Liver (tissue), 3 donors: ENCODE results near the gene NDUFB11.

Experiments used
- ATF3 ChIP-seq: IDR thresholded peaks from 2 replicates; pipeline ENCODE4 v1.6.1; 2016; ENCODE audit warnings: antibody characterized with exemption
- CTCF ChIP-seq: fragments of 150-350 bp; IDR thresholded peaks from 2 replicates; pipeline ENCODE4 v1.5.1; 2017; ENCODE audit warnings: improper control_type of control experiment, low read depth, low read length; ENCODE audit not compliant: missing input control
- JUND ChIP-seq, 2 donors: IDR thresholded peaks; 2 replicates each; pipeline ENCODE4 v1.6.1; 2016; ENCODE audit warnings: antibody characterized with exemption in 2 of 2
- RAD21 ChIP-seq, 2 donors: IDR thresholded peaks; 2 replicates each; pipeline ENCODE4 v1.6.1; 2016; ENCODE audit warnings: antibody characterized with exemption in 2 of 2, mild to moderate bottlenecking in 2 of 2
- REST ChIP-seq: IDR thresholded peaks from 2 replicates; pipeline ENCODE4 v1.6.1; 2016; ENCODE audit warnings: antibody characterized with exemption, mild to moderate bottlenecking
- ZBTB33 ChIP-seq: IDR thresholded peaks from 2 replicates; pipeline ENCODE4 v1.6.1; 2016; ENCODE audit warnings: antibody characterized with exemption
- donor health status: healthy.
- donor health status: healthy.

- TF ChIP-seq CTCF: no peak
- no peak for TF ChIP-seq REST
- no peak for TF ChIP-seq ZBTB33
- TF ChIP-seq JUND (IDR thresholded peaks at IDR 0.05): no peak
- TF ChIP-seq ATF3: no peak
- TF ChIP-seq RAD21 (IDR thresholded peaks at IDR 0.05): no peak
Observed at GRCh38 chrX:47181301-47181700, 36.8 kb upstream of the NDUFB11 start.
